ENCODE results near the gene KIAA0825. TPM values are rescaled to one million over a fixed set of nuclear protein-coding genes. Genes with fewer than 3 reads are reported as not detected.

KIAA0825 gene
- polyA plus RNA-seq, 4 donors: 4.1 to 5.9 (median 5.3) TPM

- no peak for DNase-seq (ENCODE audit: low read depth in 4 of 4, low spot score in 3 of 4)
These were observed 100.6 kb downstream of the KIAA0825 start for GRCh38 chr5:94517490-94518488.

GRCh38 chr5:94516148-94516547 lies 102.3 kb downstream of the KIAA0825 start:
- no peak for DNase-seq (ENCODE audit: low read depth in 4 of 4, low spot score in 3 of 4)

GRCh38 chr5:94508461-94509148 lies 109.8 kb downstream of the KIAA0825 start:
- DNase-seq (ENCODE audit: low read depth in 4 of 4, low spot score in 3 of 4): no peak

- no peak for DNase-seq (ENCODE audit: low read depth in 4 of 4, low spot score in 3 of 4)
These were observed 112.9 kb downstream of the KIAA0825 start for GRCh38 chr5:94505327-94506068.

GRCh38 chr5:94503677-94504076 lies 114.7 kb downstream of the KIAA0825 start:
- no peak for DNase-seq (ENCODE audit: low read depth in 4 of 4, low spot score in 3 of 4)

GRCh38 chr5:94501365-94501764 lies 117.0 kb downstream of the KIAA0825 start:
- no peak for DNase-seq (ENCODE audit: low read depth in 4 of 4, low spot score in 3 of 4)

GRCh38 chr5:94499806-94500205 lies 118.6 kb downstream of the KIAA0825 start:
- no peak for DNase-seq (ENCODE audit: low read depth in 4 of 4, low spot score in 3 of 4)

GRCh38 chr5:94498199-94498598 lies 120.2 kb downstream of the KIAA0825 start:
- no peak for DNase-seq (ENCODE audit: low read depth in 4 of 4, low spot score in 3 of 4)

- DNase-seq (ENCODE audit: low read depth in 4 of 4, low spot score in 3 of 4): no peak
These were observed 133.3 kb downstream of the KIAA0825 start for GRCh38 chr5:94485067-94485466.

- DNase-seq (ENCODE audit: low read depth in 4 of 4, low spot score in 3 of 4): no peak
These were observed 137.3 kb downstream of the KIAA0825 start for GRCh38 chr5:94481059-94481458.

GRCh38 chr5:94480486-94480885 lies 137.9 kb downstream of the KIAA0825 start:
- DNase-seq (ENCODE audit: low read depth in 4 of 4, low spot score in 3 of 4): no peak

- no peak for DNase-seq (ENCODE audit: low read depth in 4 of 4, low spot score in 3 of 4)
These were observed 144.5 kb downstream of the KIAA0825 start for GRCh38 chr5:94473936-94474335.

- DNase-seq (ENCODE audit: low read depth in 4 of 4, low spot score in 3 of 4): no peak
These were observed 146.9 kb downstream of the KIAA0825 start for GRCh38 chr5:94471521-94471920.

- no peak for DNase-seq (ENCODE audit: low read depth in 4 of 4, low spot score in 3 of 4)
These were observed 147.6 kb downstream of the KIAA0825 start for GRCh38 chr5:94470802-94471201.

GRCh38 chr5:94469894-94470329 lies 148.5 kb downstream of the KIAA0825 start:
- peak in 3 of 4 donors; percentile 3 to 27 (median 8) for DNase-seq (ENCODE audit: low read depth in 4 of 4, low spot score in 3 of 4)

- DNase-seq (ENCODE audit: low read depth in 4 of 4, low spot score in 3 of 4): no peak
These were observed 150.2 kb downstream of the KIAA0825 start for GRCh38 chr5:94467954-94468930.

GRCh38 chr5:94467346-94467953 lies 151.0 kb downstream of the KIAA0825 start:
- no peak for DNase-seq (ENCODE audit: low read depth in 4 of 4, low spot score in 3 of 4)

GRCh38 chr5:94463739-94464138 lies 154.7 kb downstream of the KIAA0825 start:
- DNase-seq (ENCODE audit: low read depth in 4 of 4, low spot score in 3 of 4): no peak

- no peak for DNase-seq (ENCODE audit: low read depth in 4 of 4, low spot score in 3 of 4)
These were observed 157.3 kb downstream of the KIAA0825 start for GRCh38 chr5:94461131-94461530.

All from left renal pelvis (tissue), 4 donors.